K562 (cell line): Measurements from ENCODE around the gene NFIC. TPM values are rescaled to one million over a fixed set of nuclear protein-coding genes. Genes with fewer than 3 reads are reported as not detected.

Source experiments
- EHMT2 ChIP-seq: fragments of 450-650 bp; IDR thresholded peaks from 2 replicates; pipeline ENCODE4 v1.6.1; 2018; ENCODE audit warnings: antibody characterized with exemption
- FOXA3 ChIP-seq, 2 experiments: fragments of 450-650 bp in 1 of 2; sonication (generic) in 1 of 2; formaldehyde crosslinking; IDR thresholded peaks in 1 of 2; conservative IDR thresholded peaks in 1 of 2; 2 replicates each; pipeline versions ENCODE4 v1.4.0 to v1.8.0; 2020 to 2022; ENCODE audit warnings: mild to moderate bottlenecking in 2 of 2, missing genetic modification reagents in 1 of 2
- JUNB ChIP-seq: fragments of 450-650 bp; formaldehyde crosslinking; conservative IDR thresholded peaks from 2 replicates; pipeline ENCODE4 v1.4.0; 2020; ENCODE audit warnings: mild to moderate bottlenecking
- ZFP36 ChIP-seq: fragments of 150-350 bp; IDR thresholded peaks from 2 replicates; pipeline ENCODE4 v1.6.1; 2018; ENCODE audit warnings: low read length, low read depth; ENCODE audit not compliant: partially characterized antibody
- ZNF217 ChIP-seq: sonication (generic); formaldehyde crosslinking; IDR thresholded peaks from 2 replicates; pipeline ENCODE4 v1.8.0; 2022; ENCODE audit warnings: mild to moderate bottlenecking, missing genetic modification reagents
- polyA plus RNA-seq, 8 experiments: library from polyadenylated mRNA; depleted of rRNA in 4 of 8; stranded (reverse) in 5 of 8; unstranded in 3 of 8; fragments of >200 nt; fragmentation: Nextera tagmentation in 2 of 8; fragmentation: Illumina TruSeq in 1 of 8; extraction: Ambion mirVana in 2 of 8; extraction: Trizol in 1 of 8; gene quantifications; 2 replicates each; pipeline versions ENCODE4 v1.2.1 to v1.2.3, GENCODE V29; 2011 to 2014; ENCODE audit warnings: inconsistent platforms in 1 of 8, missing spikeins in 1 of 8
- total RNA-seq, 7 experiments: library from RNA; depleted of rRNA in 6 of 7; stranded (reverse); fragments of >200 nt in 6 of 7; fragmentation: Illumina TruSeq in 2 of 7; extraction: Trizol in 2 of 7; gene quantifications; 2 replicates each; pipeline versions ENCODE4 v1.2.1 to v1.2.3, GENCODE V29; 2011 to 2021; ENCODE audit warnings: low replicate concordance in 1 of 7
- TF ChIP-seq, protein P1 (sequence below), 2 experiments: fragments of 450-650 bp in 1 of 2; IDR thresholded peaks; 2 replicates each; pipeline ENCODE4 v1.6.1; 2011 to 2017; ENCODE audit warnings: low read depth in 2 of 2, antibody characterized with exemption in 1 of 2, borderline replicate concordance in 1 of 2, low read length in 1 of 2, mild to moderate bottlenecking in 1 of 2, mixed read lengths in 1 of 2; ENCODE audit not compliant: control insufficient read depth in 1 of 2
- TF ChIP-seq, protein P2 (sequence below): fragments of 450-650 bp; IDR thresholded peaks from one replicate; pipeline ENCODE4 v1.6.1; 2018; ENCODE audit warnings: mild to moderate bottlenecking, moderate library complexity; ENCODE audit not compliant: partially characterized antibody

The NFIC gene
- total and polyA plus RNA-seq, 9 of the 15 experiments (the other 6 are each of a cell fraction or from before 2014, with no cell fraction given), result 0.71 to 62.1 (median 6.9) TPM

DNA sequence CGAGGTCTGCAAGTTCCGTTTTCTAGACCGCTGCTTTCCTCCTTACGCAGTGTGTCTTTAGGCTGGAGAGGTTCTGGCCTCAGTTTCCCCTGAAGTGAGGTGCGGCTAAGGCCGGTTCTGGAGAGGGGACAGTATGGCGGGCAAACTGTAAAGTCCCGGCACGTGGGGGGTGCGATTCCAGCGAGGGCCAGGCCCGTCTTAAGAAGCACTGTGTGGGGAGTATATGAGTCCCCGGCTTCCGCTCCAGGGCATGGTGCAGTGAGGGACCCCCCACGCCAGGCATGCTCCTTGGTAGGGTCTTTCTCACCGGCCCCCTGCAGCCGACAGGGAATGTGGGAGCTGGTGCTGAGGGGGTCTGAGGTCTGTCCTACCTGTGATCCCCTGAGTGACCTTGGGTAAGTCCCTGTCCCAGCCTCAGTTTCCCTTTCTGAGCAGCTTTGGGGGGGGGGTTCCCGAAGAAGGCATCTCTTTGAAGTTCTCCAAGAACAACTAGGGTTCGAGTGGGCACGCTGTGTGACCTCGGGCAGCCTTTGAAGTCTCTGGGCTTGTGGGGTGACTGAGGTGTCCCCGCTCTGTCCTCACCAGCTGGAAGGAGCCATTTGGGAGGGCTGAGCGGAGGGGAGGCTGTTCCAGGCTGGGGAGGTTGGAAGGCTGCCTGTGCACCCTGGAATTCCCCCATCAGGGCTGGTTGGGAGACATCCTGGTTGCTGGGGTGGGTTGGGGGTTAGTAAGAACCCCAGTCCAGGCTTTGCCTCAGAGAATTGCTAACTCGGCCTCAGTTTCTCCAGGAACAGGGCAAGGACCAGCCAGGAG lies 1.5 kb downstream of the NFIC start (continued):
- TF ChIP-seq, protein P1, sequence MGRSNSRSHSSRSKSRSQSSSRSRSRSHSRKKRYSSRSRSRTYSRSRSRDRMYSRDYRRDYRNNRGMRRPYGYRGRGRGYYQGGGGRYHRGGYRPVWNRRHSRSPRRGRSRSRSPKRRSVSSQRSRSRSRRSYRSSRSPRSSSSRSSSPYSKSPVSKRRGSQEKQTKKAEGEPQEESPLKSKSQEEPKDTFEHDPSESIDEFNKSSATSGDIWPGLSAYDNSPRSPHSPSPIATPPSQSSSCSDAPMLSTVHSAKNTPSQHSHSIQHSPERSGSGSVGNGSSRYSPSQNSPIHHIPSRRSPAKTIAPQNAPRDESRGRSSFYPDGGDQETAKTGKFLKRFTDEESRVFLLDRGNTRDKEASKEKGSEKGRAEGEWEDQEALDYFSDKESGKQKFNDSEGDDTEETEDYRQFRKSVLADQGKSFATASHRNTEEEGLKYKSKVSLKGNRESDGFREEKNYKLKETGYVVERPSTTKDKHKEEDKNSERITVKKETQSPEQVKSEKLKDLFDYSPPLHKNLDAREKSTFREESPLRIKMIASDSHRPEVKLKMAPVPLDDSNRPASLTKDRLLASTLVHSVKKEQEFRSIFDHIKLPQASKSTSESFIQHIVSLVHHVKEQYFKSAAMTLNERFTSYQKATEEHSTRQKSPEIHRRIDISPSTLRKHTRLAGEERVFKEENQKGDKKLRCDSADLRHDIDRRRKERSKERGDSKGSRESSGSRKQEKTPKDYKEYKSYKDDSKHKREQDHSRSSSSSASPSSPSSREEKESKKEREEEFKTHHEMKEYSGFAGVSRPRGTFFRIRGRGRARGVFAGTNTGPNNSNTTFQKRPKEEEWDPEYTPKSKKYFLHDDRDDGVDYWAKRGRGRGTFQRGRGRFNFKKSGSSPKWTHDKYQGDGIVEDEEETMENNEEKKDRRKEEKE (IDR thresholded peaks at IDR 0.05; ENCODE audit: borderline replicate concordance in 1 of 2, control insufficient read depth in 1 of 2, low read depth in 2 of 2, low read length in 1 of 2), result no peak
- TF ChIP-seq ZFP36, result peak; percentile 70
- TF ChIP-seq ZNF217 (CRISPR knock-in tag), result no peak
- TF ChIP-seq, protein P2, sequence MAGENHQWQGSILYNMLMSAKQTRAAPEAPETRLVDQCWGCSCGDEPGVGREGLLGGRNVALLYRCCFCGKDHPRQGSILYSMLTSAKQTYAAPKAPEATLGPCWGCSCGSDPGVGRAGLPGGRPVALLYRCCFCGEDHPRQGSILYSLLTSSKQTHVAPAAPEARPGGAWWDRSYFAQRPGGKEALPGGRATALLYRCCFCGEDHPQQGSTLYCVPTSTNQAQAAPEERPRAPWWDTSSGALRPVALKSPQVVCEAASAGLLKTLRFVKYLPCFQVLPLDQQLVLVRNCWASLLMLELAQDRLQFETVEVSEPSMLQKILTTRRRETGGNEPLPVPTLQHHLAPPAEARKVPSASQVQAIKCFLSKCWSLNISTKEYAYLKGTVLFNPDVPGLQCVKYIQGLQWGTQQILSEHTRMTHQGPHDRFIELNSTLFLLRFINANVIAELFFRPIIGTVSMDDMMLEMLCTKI, result no peak
- TF ChIP-seq JUNB (CRISPR knock-in tag), result no peak
- 0 out of 4 replicates have a peak, but pooled peaks of 1 of the 2 experiments have one; percentile 22 for TF ChIP-seq FOXA3 (CRISPR knock-in tag; conservative IDR thresholded peaks at IDR 0.05 in 1 of 2, IDR thresholded peaks at IDR 0.05 in 1 of 2)
- no peak for TF ChIP-seq EHMT2
- TF ChIP-seq, all 486 proteins: peak for 18
